CD4-positive, alpha-beta memory T cell (primary cell): ENCODE data around the gene DENND5B. TPM values are rescaled to one million over a fixed set of nuclear protein-coding genes. Genes with fewer than 3 reads are reported as not detected.

Experiments
- CTCF ChIA-PET: fragments of 350-600 bp; sonication (Branson Sonifier 250); formaldehyde crosslinking; loops from one replicate; lab custom pipeline; 2021; ENCODE audit warnings: inconsistent platforms; ENCODE audit not compliant: partially characterized antibody; lab: Charles Lee
- POLR2A ChIA-PET: fragments of 350-600 bp; sonication (Branson Sonifier 250); formaldehyde crosslinking; loops from one replicate; lab custom pipeline; 2021; ENCODE audit not compliant: partially characterized antibody; lab: Charles Lee
- DNase-seq, 5 donors: peaks; one replicate each; pipeline versions ENCODE4 v3.0.0 to v3.0.0-alpha.2; 2020 to 2022; ENCODE audit warnings: mixed read lengths in 1 of 5
- H3K27ac ChIP-seq: one replicate; pipeline ENCODE4 v1.7.0; 2013; ENCODE audit warnings: low read depth, low read length
- H3K27me3 ChIP-seq: 2 replicates; pipeline ENCODE4 v1.7.0; 2013; ENCODE audit warnings: mild to moderate bottlenecking, low read length, moderate library complexity; ENCODE audit not compliant: insufficient read depth
- H3K36me3 ChIP-seq: 2 replicates; pipeline ENCODE4 v1.7.0; 2013; ENCODE audit warnings: mild to moderate bottlenecking, low read length, moderate library complexity; ENCODE audit not compliant: insufficient read depth
- H3K4me1 ChIP-seq: 2 replicates; pipeline ENCODE4 v1.7.0; 2013; ENCODE audit warnings: mild to moderate bottlenecking, low read length, moderate library complexity; ENCODE audit not compliant: insufficient read depth
- H3K4me3 ChIP-seq, 2 donors: one replicate each; pipeline ENCODE4 v1.7.0; 2013; ENCODE audit warnings: low read length in 2 of 2, mild to moderate bottlenecking in 1 of 2
- H3K9me3 ChIP-seq, 2 donors: one replicate each; pipeline ENCODE4 v1.7.0; 2013; ENCODE audit warnings: low read length in 2 of 2, control low read depth in 1 of 2; ENCODE audit not compliant: control insufficient read depth in 1 of 2
- H3K27ac Mint-ChIP-seq, 7 donors: one replicate each; pipeline ENCODE4 v1.8.0; 2020 to 2021; ENCODE audit warnings: mixed read lengths in 7 of 7, mild to moderate bottlenecking in 6 of 7, inconsistent platforms in 3 of 7, moderate library complexity in 3 of 7
- H3K27me3 Mint-ChIP-seq, 2 donors: one replicate each; pipeline ENCODE4 v1.8.0; 2020 to 2021; ENCODE audit warnings: mixed read lengths in 2 of 2
- H3K36me3 Mint-ChIP-seq, 2 donors: one replicate each; pipeline ENCODE4 v1.8.0; 2020 to 2021; ENCODE audit warnings: mixed read lengths in 2 of 2, inconsistent platforms in 1 of 2, mild to moderate bottlenecking in 1 of 2
- H3K4me1 Mint-ChIP-seq, 4 donors: one replicate each; pipeline ENCODE4 v1.8.0; 2020 to 2021; ENCODE audit warnings: mixed read lengths in 4 of 4, mild to moderate bottlenecking in 1 of 4
- H3K4me3 Mint-ChIP-seq, 8 donors: one replicate each; pipeline ENCODE4 v1.8.0; 2020 to 2021; ENCODE audit warnings: mixed read lengths in 8 of 8, mild to moderate bottlenecking in 7 of 8, moderate library complexity in 6 of 8, inconsistent platforms in 3 of 8
- H3K9me3 Mint-ChIP-seq, 8 donors: one replicate each; pipeline ENCODE4 v1.8.0; 2020 to 2021; ENCODE audit warnings: mixed read lengths in 8 of 8, mild to moderate bottlenecking in 5 of 8, inconsistent platforms in 3 of 8, moderate library complexity in 1 of 8
- intact Hi-C: fragments of 100-400 bp; cut with micrococcal nuclease; formaldehyde crosslinking; loops from one replicate; pipeline ENCODE4 v1.15.1; 2023
- polyA plus RNA-seq, 2 donors: library from polyadenylated mRNA; unstranded; fragments of 300-500 nt; fragmentation: Illumina TruSeq; gene quantifications; one replicate each; pipeline ENCODE4 v1.2.3, GENCODE V29; 2021
- total RNA-seq, 2 experiments: library from RNA; stranded (reverse); gene quantifications; one replicate each; pipeline ENCODE4 v1.2.3, GENCODE V29; 2021

Gene DENND5B
- total and polyA plus RNA-seq, 4 experiments from 2014 or later: 0.60 TPM; not detected in 3

DNA sequence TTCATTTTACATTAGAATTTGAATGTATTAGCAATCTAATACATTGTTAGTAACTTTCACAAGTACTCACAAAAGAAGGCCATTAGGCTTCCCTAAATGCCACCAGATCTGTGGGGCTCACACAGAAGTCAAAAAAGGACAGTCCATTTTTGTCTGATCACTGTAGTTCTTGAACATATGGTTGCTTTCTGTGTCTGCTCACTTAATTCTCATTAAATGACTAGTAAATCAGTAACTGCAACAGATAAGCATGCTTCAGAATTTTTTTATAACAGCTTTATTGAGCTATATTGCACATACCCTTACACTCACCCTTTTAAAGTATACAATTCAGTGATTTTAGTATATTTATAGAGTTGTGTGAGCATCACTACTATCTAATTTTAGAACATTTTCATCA, 71.4 kb downstream of the DENND5B start:
- no peaks in the 10 kb centered on the region for H3K27me3 ChIP-seq

DNA sequence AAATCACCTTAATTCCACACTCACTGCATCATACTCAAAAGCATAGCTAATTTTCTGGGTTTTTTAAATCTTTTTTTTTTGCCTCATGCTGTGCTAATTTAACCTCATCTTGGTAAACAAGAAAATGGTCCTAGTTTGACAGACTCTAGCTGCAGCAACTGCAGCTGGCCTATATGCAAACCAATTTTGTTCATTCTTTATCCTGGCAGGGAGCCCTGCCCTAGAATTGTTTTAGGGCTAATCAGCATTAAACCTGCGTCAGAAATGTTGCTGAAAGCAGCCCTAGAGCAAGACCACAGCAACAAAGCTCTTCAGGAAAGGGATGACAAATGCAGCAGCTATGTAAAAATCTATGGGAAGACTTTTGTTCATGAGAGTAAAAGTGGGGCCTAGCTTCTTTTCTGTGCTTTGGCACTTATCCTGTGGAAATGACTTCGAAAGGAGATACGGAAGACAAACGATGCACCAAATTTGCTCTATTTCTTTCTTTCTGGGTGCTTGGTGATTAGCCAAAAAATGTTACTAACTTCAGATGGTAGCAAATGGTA, 72.2 kb downstream of the DENND5B start:
- H3K9me3 ChIP-seq: no peaks in the 10 kb centered on the region
- H3K36me3 ChIP-seq: no peaks in the 10 kb centered on the region
- no peaks in the 10 kb centered on the region for H3K36me3 Mint-ChIP-seq
- CTCF ChIA-PET: no interaction called here
- POLR2A ChIA-PET: no interaction called here
- no peak overlapping the region for H3K27ac Mint-ChIP-seq
- DNase-seq: no peak
- intact Hi-C loops: no loop called here
- no peaks in the 10 kb centered on the region for H3K27me3 ChIP-seq
- peaks cover 2 to 7% of the 10 kb centered on the region in 2 donors for H3K27me3 Mint-ChIP-seq
- no peak overlapping the region for H3K4me3 Mint-ChIP-seq
- no peaks in the 10 kb centered on the region for H3K9me3 Mint-ChIP-seq
- H3K27ac ChIP-seq: no peak overlapping the region
- no peaks in the 10 kb centered on the region for H3K4me1 ChIP-seq
- no peaks in the 10 kb centered on the region for H3K4me1 Mint-ChIP-seq
- no peak overlapping the region for H3K4me3 ChIP-seq

More for the DNA sequence above, 71.4 kb downstream of the DENND5B start:
- Mint-ChIP-seq H3K9me3 (no peaks in the 10 kb centered on the region), H3K36me3 (no peaks in the 10 kb centered on the region), H3K27ac (no peak overlapping the region), H3K4me3 (no peak overlapping the region), H3K4me1 (no peaks in the 10 kb centered on the region), H3K27me3 (peaks cover 2 to 7% of the 10 kb centered on the region in 2 donors)
- DNase-seq: no peak
- H3K4me1 ChIP-seq: no peaks in the 10 kb centered on the region
- no peaks in the 10 kb centered on the region for H3K36me3 ChIP-seq
- no peak overlapping the region for H3K4me3 ChIP-seq
- no peak overlapping the region for H3K27ac ChIP-seq
- CTCF ChIA-PET: no interaction called here
- intact Hi-C loops: no loop called here
- POLR2A ChIA-PET: no interaction called here
- no peaks in the 10 kb centered on the region for H3K9me3 ChIP-seq

DNA sequence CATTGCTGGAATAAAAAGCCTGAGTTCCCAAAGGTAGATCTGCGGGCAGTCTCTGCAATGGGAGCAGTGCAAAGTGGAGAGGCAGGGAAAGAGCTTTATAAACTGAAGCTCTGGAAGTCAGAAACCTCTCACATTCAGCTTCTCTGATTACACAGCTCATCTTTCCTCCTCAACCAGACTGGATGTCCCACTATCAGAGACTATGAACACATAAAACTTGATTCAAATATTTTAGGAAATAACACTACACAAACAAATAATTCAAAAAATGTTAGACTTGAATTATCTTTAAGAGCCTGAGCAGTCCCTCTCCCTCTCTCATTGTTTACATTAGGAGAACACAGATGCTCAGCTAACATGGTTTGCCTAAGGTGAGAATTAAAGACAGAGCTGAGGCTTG, 72.9 kb downstream of the DENND5B start:
- no peak overlapping the region for H3K4me3 Mint-ChIP-seq
- H3K36me3 Mint-ChIP-seq: no peaks in the 10 kb centered on the region
- DNase-seq: no peak
- Histone ChIP-seq H3K27me3 (no peaks in the 10 kb centered on the region), H3K4me3 (no peak overlapping the region), H3K4me1 (no peaks in the 10 kb centered on the region), H3K27ac (no peak overlapping the region), H3K9me3 (no peaks in the 10 kb centered on the region), H3K36me3 (no peaks in the 10 kb centered on the region)
- peaks cover 1 to 9% of the 10 kb centered on the region in 2 donors for H3K27me3 Mint-ChIP-seq
- no peaks in the 10 kb centered on the region for H3K9me3 Mint-ChIP-seq
- CTCF ChIA-PET: no interaction called here
- H3K27ac Mint-ChIP-seq: no peak overlapping the region
- no peaks in the 10 kb centered on the region for H3K4me1 Mint-ChIP-seq
- intact Hi-C loops: no loop called here
- POLR2A ChIA-PET: no interaction called here

DNA sequence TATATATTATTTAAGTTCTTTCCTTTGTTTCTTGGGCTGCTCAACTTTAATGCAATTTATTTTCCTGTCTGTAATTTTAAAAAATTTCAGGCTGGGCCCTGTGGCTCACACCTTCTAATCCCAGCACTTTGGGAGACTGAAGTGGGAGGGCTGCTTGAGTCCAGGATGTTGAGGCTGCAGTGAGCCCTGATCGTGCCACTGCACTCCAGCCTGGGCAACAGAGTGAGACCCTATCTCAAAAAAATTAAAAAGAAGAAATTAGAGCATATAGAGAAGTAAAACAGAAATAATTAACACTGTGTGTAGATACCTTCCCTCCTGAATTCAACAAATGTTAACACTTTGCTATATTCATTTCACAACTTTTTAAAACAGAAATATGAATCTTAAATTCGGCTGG, 74.2 kb downstream of the DENND5B start:
- no peaks in the 10 kb centered on the region for H3K36me3 Mint-ChIP-seq
- Histone ChIP-seq H3K27ac (no peak overlapping the region), H3K9me3 (no peaks in the 10 kb centered on the region), H3K36me3 (no peaks in the 10 kb centered on the region), H3K4me1 (no peaks in the 10 kb centered on the region), H3K4me3 (no peak overlapping the region), H3K27me3 (no peaks in the 10 kb centered on the region)
- ChIA-PET POLR2A (no interaction called here), CTCF (no interaction called here)
- H3K27ac Mint-ChIP-seq: no peak overlapping the region
- intact Hi-C loops: no loop called here
- H3K9me3 Mint-ChIP-seq: no peaks in the 10 kb centered on the region
- no peak for DNase-seq
- H3K4me1 Mint-ChIP-seq: no peaks in the 10 kb centered on the region
- peaks cover 1 to 9% of the 10 kb centered on the region in 2 donors for H3K27me3 Mint-ChIP-seq
- no peak overlapping the region for H3K4me3 Mint-ChIP-seq

DNA sequence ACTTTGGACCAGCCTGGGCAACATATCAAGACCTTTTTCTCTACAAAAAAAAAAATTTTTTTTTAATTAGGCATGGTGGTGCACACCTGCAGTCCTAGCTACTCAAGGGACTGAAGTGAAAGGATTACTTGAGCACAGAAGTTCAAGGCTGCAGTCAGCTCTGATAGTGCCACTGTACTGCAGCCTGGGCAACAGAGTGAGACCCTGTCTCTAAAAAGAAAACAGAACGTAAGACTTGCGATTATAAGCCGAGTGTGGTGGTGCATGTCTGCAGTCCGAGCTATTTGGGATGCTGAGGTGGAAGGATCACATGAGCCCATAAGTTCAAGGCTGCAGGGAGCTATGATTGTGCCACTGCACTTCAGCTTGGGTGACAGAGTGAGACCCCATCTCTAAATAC, 76.0 kb downstream of the DENND5B start:
- ChIA-PET POLR2A (no interaction called here), CTCF (no interaction called here)
- no peak overlapping the region for H3K4me3 Mint-ChIP-seq
- no peak overlapping the region for H3K27ac Mint-ChIP-seq
- no peaks in the 10 kb centered on the region for H3K36me3 ChIP-seq
- intact Hi-C loops: no loop called here
- no peaks in the 10 kb centered on the region for H3K9me3 ChIP-seq
- no peaks in the 10 kb centered on the region for H3K4me1 Mint-ChIP-seq
- H3K27me3 Mint-ChIP-seq: peaks cover 1 to 9% of the 10 kb centered on the region in 2 donors
- no peak overlapping the region for H3K27ac ChIP-seq
- H3K27me3 ChIP-seq: no peaks in the 10 kb centered on the region
- no peak overlapping the region for H3K4me3 ChIP-seq
- no peak for DNase-seq
- no peaks in the 10 kb centered on the region for H3K36me3 Mint-ChIP-seq
- H3K4me1 ChIP-seq: no peaks in the 10 kb centered on the region
- H3K9me3 Mint-ChIP-seq: no peaks in the 10 kb centered on the region

DNA sequence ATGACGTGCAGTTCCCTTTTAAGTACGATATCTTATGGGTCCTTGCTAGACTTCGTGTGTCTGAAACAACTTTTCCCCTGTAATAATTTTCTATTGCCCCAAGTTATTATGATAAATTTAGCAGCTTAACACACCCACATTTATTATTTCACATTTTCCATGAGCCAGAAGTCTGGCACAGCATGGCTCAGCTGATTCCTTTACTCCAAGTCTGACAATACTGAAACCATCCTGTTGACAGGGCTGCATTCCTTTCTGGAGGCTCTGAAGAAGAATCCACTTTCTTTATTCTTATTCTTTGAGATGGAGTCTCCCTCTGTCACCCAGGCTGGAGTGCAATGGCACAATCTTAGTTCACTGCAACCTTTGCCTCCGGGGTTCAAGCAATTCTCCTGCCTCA, 80.9 kb downstream of the DENND5B start:
- Histone ChIP-seq H3K4me3 (no peak overlapping the region), H3K9me3 (no peaks in the 10 kb centered on the region), H3K27me3 (no peaks in the 10 kb centered on the region), H3K36me3 (no peaks in the 10 kb centered on the region), H3K27ac (no peak overlapping the region), H3K4me1 (no peaks in the 10 kb centered on the region)
- ChIA-PET POLR2A (no interaction called here), CTCF (no interaction called here)
- no peaks in the 10 kb centered on the region for H3K4me1 Mint-ChIP-seq
- no peak overlapping the region for H3K4me3 Mint-ChIP-seq
- intact Hi-C loops: no loop called here
- DNase-seq: no peak
- no peak overlapping the region for H3K27ac Mint-ChIP-seq
- H3K36me3 Mint-ChIP-seq: no peaks in the 10 kb centered on the region
- peaks cover 0 to 6% (median 3%) of the 10 kb centered on the region in 8 donors for H3K9me3 Mint-ChIP-seq
- H3K27me3 Mint-ChIP-seq: peaks cover 2 to 7% of the 10 kb centered on the region in 2 donors

DNA sequence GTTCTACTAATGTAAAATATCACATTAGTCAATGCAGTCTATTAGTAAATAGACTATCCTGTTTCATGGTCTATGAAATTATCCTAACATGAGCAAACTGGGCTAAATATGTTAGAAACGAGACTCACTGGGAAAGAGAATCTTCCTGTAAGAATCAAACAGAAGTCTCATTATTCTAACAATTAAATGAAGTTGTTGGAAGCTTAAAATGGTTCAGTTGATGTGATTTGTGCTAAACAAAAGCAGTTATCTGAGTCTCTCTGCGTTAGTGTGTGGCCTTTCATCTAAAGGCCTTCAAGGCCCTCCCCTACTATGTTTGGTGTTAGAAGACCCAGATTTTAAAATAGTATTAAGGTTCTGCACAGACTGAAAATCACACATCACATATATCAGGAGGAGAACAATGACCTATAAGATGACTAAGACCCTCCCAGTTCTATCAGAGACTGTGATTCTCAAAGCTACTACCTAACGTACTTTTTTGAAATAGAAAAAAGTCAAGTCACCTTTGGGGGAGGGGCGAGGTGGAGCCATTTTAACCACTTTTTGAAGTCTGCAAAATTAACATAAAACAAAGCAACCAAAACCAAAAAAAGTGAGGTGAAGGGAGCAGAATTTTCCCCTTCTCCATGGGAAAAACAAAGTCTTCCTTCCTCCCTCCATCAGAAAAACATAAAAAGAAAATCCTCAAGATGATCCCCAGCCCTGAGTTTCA, 82.3 kb downstream of the DENND5B start:
- intact Hi-C loops: no loop called here
- Mint-ChIP-seq H3K27me3 (peaks cover 5 to 7% of the 10 kb centered on the region in 2 donors), H3K36me3 (no peaks in the 10 kb centered on the region), H3K4me1 (no peaks in the 10 kb centered on the region), H3K27ac (no peak overlapping the region), H3K9me3 (peaks cover 0 to 15% (median 3%) of the 10 kb centered on the region in 8 donors), H3K4me3 (no peak overlapping the region)
- H3K4me1 ChIP-seq: no peaks in the 10 kb centered on the region
- ChIA-PET CTCF (interaction anchor here (0.9 kb wide), 1 partner anchor 9 kb away, joined by 3 read pairs; no protein-coding TSS in a partner anchor), POLR2A (no interaction called here)
- no peaks in the 10 kb centered on the region for H3K36me3 ChIP-seq
- no peaks in the 10 kb centered on the region for H3K27me3 ChIP-seq
- no peak for DNase-seq
- no peaks in the 10 kb centered on the region for H3K9me3 ChIP-seq
- H3K27ac ChIP-seq: no peak overlapping the region
- no peak overlapping the region for H3K4me3 ChIP-seq
